Upper lobe of left lung (tissue), 6 donors: ENCODE results near the gene STARD3NL. TPM values are rescaled to one million over a fixed set of nuclear protein-coding genes. Genes with fewer than 3 reads are reported as not detected.

ENCODE experiments used
- ATAC-seq, 2 donors: fragments of 200-7000 bp; cut with Tn5 transposase; one replicate each; pipeline ENCODE4 v1.9.1; 2022; ENCODE audit warnings: mild to moderate bottlenecking in 2 of 2, moderate library complexity in 2 of 2; ENCODE audit not compliant: low FRiP score in 2 of 2
- DNase-seq, 2 donors: peaks; one replicate each; pipeline ENCODE4 v3.0.0-alpha.2; 2019 to 2020
- H3K27ac ChIP-seq, 4 donors: fragments of 200-600 bp; sonication (generic); one replicate each; pipeline ENCODE4 v1.5.1; 2016 to 2019
- H3K27me3 ChIP-seq, 4 donors: fragments of 200-600 bp; sonication (generic); one replicate each; pipeline ENCODE4 v1.5.1; 2017 to 2019
- H3K36me3 ChIP-seq, 4 donors: fragments of 200-600 bp; sonication (generic); one replicate each; pipeline ENCODE4 v1.5.1; 2016 to 2019
- H3K4me1 ChIP-seq, 4 donors: fragments of 200-600 bp; sonication (generic); one replicate each; pipeline ENCODE4 v1.5.1; 2018 to 2019
- H3K4me3 ChIP-seq, 4 donors: fragments of 200-600 bp; sonication (generic); one replicate each; pipeline ENCODE4 v1.5.1; 2017 to 2019; ENCODE audit warnings: mild to moderate bottlenecking in 2 of 4, moderate library complexity in 1 of 4
- H3K9me3 ChIP-seq, 4 donors: fragments of 200-600 bp; sonication (generic); one replicate each; pipeline ENCODE4 v1.5.1; 2018 to 2019
- CTCF ChIP-seq, 6 experiments: fragments of 450-650 bp in 4 of 6; fragments of 200-600 bp in 2 of 6; sonication (generic) in 2 of 6; IDR thresholded peaks; one replicate each; pipeline ENCODE4 v1.5.1; 2016 to 2019; ENCODE audit warnings: antibody characterized with exemption in 6 of 6
- EP300 ChIP-seq, 4 donors: sonication (generic); formaldehyde crosslinking; IDR thresholded peaks; one replicate each; pipeline ENCODE4 v1.5.1; 2017; ENCODE audit warnings: antibody characterized with exemption in 4 of 4, control low read depth in 2 of 4
- POLR2A ChIP-seq, 4 donors: fragments of 450-650 bp; IDR thresholded peaks; one replicate each; pipeline ENCODE4 v1.5.1; 2016 to 2017; ENCODE audit warnings: antibody characterized with exemption in 4 of 4, mild to moderate bottlenecking in 2 of 4
- POLR2AphosphoS5 ChIP-seq, 2 donors: sonication (generic); formaldehyde crosslinking; IDR thresholded peaks; one replicate each; pipeline ENCODE4 v1.5.1; 2017; ENCODE audit warnings: antibody characterized with exemption in 2 of 2
- WGBS, 2 donors: methylation state at CpG; one replicate each; pipeline ENCODE4 v1.1.5; 2017 to 2018; 5-methylcytosine and 5-hydroxymethylcytosine counted together
- total RNA-seq, 6 donors: library from RNA; depleted of rRNA in 4 of 6; stranded (reverse); fragments of >200 nt in 4 of 6; gene quantifications; one replicate each; pipeline versions ENCODE4 v1.1.0 to v1.2.1, GENCODE V29; 2016 to 2021
- donor health status: DM: no; HTN: no; CAD: no; lungs with moderate emphysema.
- donor health status: DM: no; HTN: yes; CAD: no; lungs with severe emphysema.

The STARD3NL gene
- total RNA-seq, 6 donors from 2014 or later, result 30.3 to 80.0 (median 51.1) TPM

- H3K9me3 ChIP-seq, result no peaks in the 10 kb centered on the region
- TF ChIP-seq POLR2A (IDR thresholded peaks at IDR 0.05) (no peak), CTCF (IDR thresholded peaks at IDR 0.05) (no peak), POLR2AphosphoS5 (IDR thresholded peaks at IDR 0.05) (no peak), EP300 (IDR thresholded peaks at IDR 0.05) (no peak)
- no peak overlapping the region for H3K27ac ChIP-seq
- no peak for ATAC-seq
- H3K4me1 ChIP-seq, result peaks cover 0 to 8% (median 3%) of the 10 kb centered on the region in 4 donors
- peaks cover 6 to 56% (median 37%) of the 10 kb centered on the region in 4 donors for H3K36me3 ChIP-seq
- H3K4me3 ChIP-seq, result no peak overlapping the region
- WGBS, 2 donors, result 82 to 87% methylated on average over 2 of the region's 2 CpGs
- H3K27me3 ChIP-seq, result no peaks in the 10 kb centered on the region
- no peak for DNase-seq
These were observed 45.3 kb downstream of the STARD3NL start for GRCh38 chr7:38223306-38223705.

- Histone ChIP-seq H3K9me3 (no peaks in the 10 kb centered on the region), H3K4me1 (peaks cover 0 to 8% (median 3%) of the 10 kb centered on the region in 4 donors), H3K4me3 (no peak overlapping the region), H3K36me3 (peaks cover 0 to 53% (median 36%) of the 10 kb centered on the region in 4 donors), H3K27me3 (no peaks in the 10 kb centered on the region), H3K27ac (no peak overlapping the region)
- no peak for DNase-seq
- TF ChIP-seq CTCF (IDR thresholded peaks at IDR 0.05) (no peak), EP300 (IDR thresholded peaks at IDR 0.05) (no peak), POLR2AphosphoS5 (IDR thresholded peaks at IDR 0.05) (no peak), POLR2A (IDR thresholded peaks at IDR 0.05) (no peak)
- 82 to 85% methylated on average over 5 of the region's 5 CpGs for WGBS, 2 donors
- no peak for ATAC-seq
These were observed 46.3 kb downstream of the STARD3NL start for GRCh38 chr7:38224392-38224791.

- Histone ChIP-seq H3K27me3 (no peaks in the 10 kb centered on the region), H3K36me3 (peaks cover 0 to 37% (median 25%) of the 10 kb centered on the region in 4 donors), H3K4me1 (no peaks in the 10 kb centered on the region), H3K4me3 (no peak overlapping the region), H3K9me3 (no peaks in the 10 kb centered on the region), H3K27ac (peak overlapping the region in 1 of 4 donors; percentile 24)
- ATAC-seq (no peak), DNase-seq (no peak)
- 90 to 93% methylated on average over 6 of the region's 6 CpGs for WGBS, 2 donors
- TF ChIP-seq POLR2A (IDR thresholded peaks at IDR 0.05) (no peak), EP300 (IDR thresholded peaks at IDR 0.05) (no peak), POLR2AphosphoS5 (IDR thresholded peaks at IDR 0.05) (no peak), CTCF (IDR thresholded peaks at IDR 0.05) (no peak)
These were observed 51.3 kb downstream of the STARD3NL start for GRCh38 chr7:38229386-38229785.

- TF ChIP-seq POLR2A (IDR thresholded peaks at IDR 0.05) (no peak), POLR2AphosphoS5 (IDR thresholded peaks at IDR 0.05) (no peak), EP300 (IDR thresholded peaks at IDR 0.05) (no peak), CTCF (IDR thresholded peaks at IDR 0.05) (no peak)
- peaks cover 0 to 36% (median 23%) of the 10 kb centered on the region in 4 donors for H3K36me3 ChIP-seq
- WGBS, 2 donors, result 85 to 86% methylated on average over 6 of the region's 6 CpGs
- H3K4me1 ChIP-seq, result no peaks in the 10 kb centered on the region
- H3K9me3 ChIP-seq, result no peaks in the 10 kb centered on the region
- H3K27ac ChIP-seq, result no peak overlapping the region
- no peak for DNase-seq
- no peak for ATAC-seq
- no peak overlapping the region for H3K4me3 ChIP-seq
- no peaks in the 10 kb centered on the region for H3K27me3 ChIP-seq
These were observed 52.0 kb downstream of the STARD3NL start for GRCh38 chr7:38229884-38230642.
